CD4-positive, alpha-beta T cell treated with Interleukin-4 for 4 hours (primary cell): Measurements from ENCODE around the gene FIBCD1.

Experiments
- DNase-seq: peaks from one replicate; pipeline ENCODE4 v3.0.0-alpha.2; 2020

FIBCD1 gene

GRCh38 chr9:130893341-130894101 is 45.5 kb downstream of the FIBCD1 start:
- peak; percentile 4 for DNase-seq

- no peak for DNase-seq
Observed at GRCh38 chr9:130892477-130893304, 46.4 kb downstream of the FIBCD1 start.

GRCh38 chr9:130891688-130892476 is 47.2 kb downstream of the FIBCD1 start:
- no peak for DNase-seq

GRCh38 chr9:130890870-130891687 is 48.0 kb downstream of the FIBCD1 start:
- DNase-seq = no peak

GRCh38 chr9:130890124-130890523 is 48.9 kb downstream of the FIBCD1 start:
- DNase-seq = no peak

DNA sequence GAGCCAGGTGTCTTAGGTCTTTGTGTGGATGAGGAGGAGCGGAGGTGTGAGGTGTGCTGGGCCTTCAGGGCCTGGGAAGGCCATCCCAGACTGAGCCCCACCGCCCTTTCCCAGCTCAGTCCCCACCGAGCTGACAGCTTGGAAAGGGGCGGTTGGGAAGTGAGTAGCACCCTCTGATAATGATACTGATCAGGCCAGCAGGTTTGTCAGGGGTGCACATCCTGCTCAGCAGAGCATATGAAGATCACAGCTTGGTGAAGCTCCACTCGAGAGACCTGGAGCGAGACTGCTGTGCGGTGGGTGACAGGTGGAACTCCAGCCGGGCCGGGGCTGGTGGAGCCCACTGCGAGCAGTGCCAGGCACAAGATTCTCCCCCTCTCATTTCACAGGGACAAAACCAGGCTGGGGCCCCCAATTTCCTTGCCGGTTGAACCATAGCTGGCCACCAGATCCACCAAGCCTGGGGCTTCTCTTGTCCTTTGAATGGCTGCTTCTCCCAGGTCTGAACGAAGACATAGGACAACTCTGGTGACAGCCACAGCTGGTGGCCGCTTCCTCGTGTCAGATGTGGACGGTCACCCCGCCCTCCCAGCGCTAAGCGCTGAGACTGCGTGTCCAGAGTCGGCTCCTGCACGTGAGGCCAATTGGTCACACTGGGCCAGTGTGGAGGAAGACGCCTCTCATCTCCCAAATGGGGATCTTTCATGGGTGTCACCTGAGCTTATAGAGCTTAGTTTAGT is 50.7 kb downstream of the FIBCD1 start:
- DNase-seq = no peak

DNA sequence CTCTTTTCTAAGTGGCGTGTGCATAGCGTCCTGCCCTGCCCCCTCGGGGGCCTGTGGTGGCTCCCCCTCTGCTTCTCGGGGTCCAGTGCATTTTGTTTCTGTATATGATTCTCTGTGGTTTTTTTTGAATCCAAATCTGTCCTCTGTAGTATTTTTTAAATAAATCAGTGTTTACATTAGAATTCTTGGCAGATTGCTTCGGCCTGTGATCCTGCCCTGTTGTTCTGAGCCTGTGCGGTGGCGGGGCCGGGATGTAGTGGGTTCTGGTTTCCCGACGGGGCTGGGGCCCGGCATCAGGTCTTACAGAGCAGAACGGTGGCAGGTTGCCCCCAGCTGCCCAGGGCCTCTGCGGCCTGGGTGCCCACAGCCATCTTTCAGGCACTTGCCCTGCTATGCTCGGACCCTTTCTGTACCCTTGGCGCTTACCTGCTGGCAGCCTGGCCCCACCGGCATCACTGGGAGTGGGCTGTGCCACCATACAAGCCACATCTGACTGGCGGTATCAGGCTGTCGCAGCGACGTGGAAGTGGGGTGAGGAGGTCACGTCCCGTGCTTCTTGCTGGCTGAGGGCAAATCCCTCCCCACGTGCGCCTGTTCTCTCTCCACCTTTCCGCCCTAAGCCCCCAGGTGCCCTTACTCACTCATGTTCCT is 51.4 kb downstream of the FIBCD1 start:
- DNase-seq = no peak

DNA sequence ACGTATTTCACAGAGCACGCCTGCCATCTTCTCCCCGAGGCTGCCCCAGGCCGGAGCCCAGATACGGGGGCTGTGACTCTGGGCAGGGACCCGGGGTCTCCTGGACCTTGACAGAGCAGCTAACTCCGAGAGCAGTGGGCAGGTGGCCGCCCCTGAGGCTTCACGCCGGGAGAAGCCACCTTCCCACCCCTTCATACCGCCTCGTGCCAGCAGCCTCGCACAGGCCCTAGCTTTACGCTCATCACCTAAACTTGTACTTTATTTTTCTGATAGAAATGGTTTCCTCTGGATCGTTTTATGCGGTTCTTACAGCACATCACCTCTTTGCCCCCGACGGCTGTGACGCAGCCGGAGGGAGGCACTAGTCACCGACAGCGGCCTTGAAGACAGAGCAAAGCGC is 52.1 kb downstream of the FIBCD1 start:
- no peak for DNase-seq

GRCh38 chr9:130885484-130886375 is 53.3 kb downstream of the FIBCD1 start:
- DNase-seq = no peak

DNA sequence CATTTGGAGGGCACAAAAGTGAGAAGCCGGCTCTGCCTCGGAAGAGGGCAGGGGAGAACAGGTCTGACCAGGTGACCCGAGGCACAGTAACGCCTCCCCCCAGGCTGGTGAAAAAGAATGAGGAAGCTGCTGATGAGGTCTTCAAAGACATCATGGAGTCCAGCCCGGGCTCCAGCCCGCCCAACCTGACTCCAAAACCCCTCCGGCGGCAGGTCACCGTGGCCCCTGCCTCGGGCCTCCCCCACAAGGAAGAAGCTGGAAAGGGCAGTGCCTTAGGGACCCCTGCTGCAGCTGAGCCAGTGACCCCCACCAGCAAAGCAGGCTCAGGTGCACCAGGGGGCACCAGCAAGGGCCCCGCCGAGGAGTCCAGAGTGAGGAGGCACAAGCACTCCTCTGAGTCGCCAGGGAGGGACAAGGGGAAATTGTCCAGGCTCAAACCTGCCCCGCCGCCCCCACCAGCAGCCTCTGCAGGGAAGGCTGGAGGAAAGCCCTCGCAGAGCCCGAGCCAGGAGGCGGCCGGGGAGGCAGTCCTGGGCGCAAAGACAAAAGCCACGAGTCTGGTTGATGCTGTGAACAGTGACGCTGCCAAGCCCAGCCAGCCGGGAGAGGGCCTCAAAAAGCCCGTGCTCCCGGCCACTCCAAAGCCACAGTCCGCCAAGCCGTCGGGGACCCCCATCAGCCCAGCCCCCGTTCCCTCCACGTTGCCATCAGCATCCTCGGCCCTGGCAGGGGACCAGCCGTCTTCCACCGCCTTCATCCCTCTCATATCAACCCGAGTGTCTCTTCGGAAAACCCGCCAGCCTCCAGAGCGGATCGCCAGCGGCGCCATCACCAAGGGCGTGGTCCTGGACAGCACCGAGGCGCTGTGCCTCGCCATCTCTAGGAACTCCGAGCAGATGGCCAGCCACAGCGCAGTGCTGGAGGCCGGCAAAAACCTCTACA is 54.2 kb downstream of the FIBCD1 start:
- no peak for DNase-seq

DNA sequence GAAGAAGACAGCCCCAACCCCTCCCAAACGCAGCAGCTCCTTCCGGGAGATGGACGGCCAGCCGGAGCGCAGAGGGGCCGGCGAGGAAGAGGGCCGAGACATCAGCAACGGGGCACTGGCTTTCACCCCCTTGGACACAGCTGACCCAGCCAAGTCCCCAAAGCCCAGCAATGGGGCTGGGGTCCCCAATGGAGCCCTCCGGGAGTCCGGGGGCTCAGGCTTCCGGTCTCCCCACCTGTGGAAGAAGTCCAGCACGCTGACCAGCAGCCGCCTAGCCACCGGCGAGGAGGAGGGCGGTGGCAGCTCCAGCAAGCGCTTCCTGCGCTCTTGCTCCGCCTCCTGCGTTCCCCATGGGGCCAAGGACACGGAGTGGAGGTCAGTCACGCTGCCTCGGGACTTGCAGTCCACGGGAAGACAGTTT is 54.9 kb downstream of the FIBCD1 start:
- no peak for DNase-seq

DNA sequence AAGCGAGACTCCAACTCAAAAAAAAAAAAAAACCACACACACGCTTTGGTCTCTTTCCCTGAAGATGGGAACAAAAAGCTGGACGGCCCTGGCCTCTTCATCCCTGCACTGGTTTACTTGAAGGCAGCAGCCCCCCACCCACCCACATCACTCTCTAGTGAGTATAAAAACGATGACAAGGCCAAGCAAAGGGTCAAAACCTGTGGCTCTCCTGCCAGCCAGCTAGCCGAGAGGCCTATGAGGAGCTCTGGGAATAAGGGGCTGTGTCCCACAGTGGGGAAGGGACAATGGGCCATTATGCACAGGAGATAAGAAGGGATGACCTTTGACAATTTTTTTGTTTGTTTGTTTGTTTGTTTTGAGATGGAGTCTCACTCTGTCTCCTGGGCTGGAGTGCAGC is 55.6 kb downstream of the FIBCD1 start:
- DNase-seq = no peak

GRCh38 chr9:130882696-130883225 is 56.3 kb downstream of the FIBCD1 start:
- DNase-seq = no peak

DNA sequence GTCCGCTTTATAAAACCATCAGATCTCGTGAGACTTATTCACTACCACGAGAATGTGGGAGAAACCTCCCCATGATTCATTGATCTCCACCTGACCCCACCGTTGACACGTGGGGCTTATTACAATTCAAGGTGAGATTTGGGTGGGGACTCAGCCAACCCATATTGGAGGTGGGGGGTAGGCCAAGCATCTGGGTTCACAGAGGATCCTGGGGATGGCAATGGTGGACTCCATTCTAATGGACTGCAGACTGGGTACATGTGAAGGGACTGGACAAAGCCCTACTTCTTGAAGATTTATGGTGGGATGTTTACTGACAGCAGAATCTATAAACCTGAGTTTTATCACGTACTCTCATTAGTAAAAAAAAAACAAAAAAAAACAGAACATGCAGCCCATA is 57.5 kb downstream of the FIBCD1 start:
- DNase-seq = no peak

GRCh38 chr9:130880599-130881220 is 58.3 kb downstream of the FIBCD1 start:
- DNase-seq = no peak

- DNase-seq = no peak
Observed at GRCh38 chr9:130879863-130880411, 59.1 kb downstream of the FIBCD1 start.

DNA sequence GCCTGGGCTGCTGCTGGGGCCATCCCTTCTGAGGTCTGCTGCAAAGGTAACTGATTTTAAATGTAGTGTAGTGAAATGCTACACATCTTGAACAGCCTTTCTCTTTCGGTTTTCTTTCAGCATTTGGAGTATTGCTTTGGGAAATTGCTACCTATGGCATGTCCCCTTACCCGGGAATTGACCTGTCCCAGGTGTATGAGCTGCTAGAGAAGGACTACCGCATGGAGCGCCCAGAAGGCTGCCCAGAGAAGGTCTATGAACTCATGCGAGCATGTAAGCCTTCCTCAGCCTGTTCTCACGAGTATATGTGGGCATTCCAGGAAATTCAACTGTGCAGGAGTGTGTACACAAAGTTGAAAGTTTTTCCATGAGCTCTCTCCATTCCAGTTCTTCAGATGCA is 60.8 kb downstream of the FIBCD1 start:
- no peak for DNase-seq

DNA sequence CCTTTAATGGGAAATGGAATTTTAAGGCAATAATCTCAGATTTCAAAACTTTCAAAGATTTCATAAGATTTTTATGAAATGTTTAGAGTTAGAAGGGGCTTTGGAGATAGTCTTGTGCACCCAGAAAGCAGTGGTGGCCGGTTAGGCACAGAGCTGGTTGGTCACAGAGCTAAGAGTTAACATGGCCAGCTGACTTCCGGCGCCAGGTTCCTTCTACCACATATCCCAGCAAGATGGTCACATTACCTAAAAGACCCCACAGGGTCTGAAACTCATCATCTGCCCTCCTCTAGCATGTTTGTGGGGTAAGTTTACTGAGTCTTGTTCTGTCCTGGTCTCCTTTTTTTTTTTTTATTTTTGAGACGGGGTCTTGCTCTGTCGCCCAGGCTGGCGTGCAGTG is 61.7 kb downstream of the FIBCD1 start:
- no peak for DNase-seq
